Trophoblast cell (in vitro differentiated cells and primary cell): ENCODE measurements around the gene BICD1.

Source experiments
- DNase-seq, 2 donors: peaks; one replicate each; pipeline ENCODE4 v3.0.0-alpha.2; 2016
- H2AFZ ChIP-seq: 2 replicates; pipeline ENCODE4 v1.6.1; 2013; ENCODE audit warnings: low read length, moderate library complexity, mild to moderate bottlenecking; ENCODE audit not compliant: insufficient read depth, poor library complexity
- H2AK5ac ChIP-seq: 2 replicates; pipeline ENCODE4 v1.6.1; 2013; ENCODE audit warnings: mild to moderate bottlenecking, low read length
- H2BK120ac ChIP-seq: 2 replicates; pipeline ENCODE4 v1.6.1; 2013; ENCODE audit warnings: low read length, mild to moderate bottlenecking, moderate library complexity; ENCODE audit not compliant: insufficient read depth, poor library complexity
- H2BK12ac ChIP-seq: 2 replicates; pipeline ENCODE4 v1.6.1; 2013; ENCODE audit warnings: mild to moderate bottlenecking, low read length, moderate library complexity
- H2BK5ac ChIP-seq: 2 replicates; pipeline ENCODE4 v1.6.1; 2013; ENCODE audit warnings: low read length, low read depth, moderate library complexity, mild to moderate bottlenecking; ENCODE audit not compliant: poor library complexity
- H3K14ac ChIP-seq: 2 replicates; pipeline ENCODE4 v1.6.1; 2013; ENCODE audit warnings: mild to moderate bottlenecking, low read length
- H3K18ac ChIP-seq: 2 replicates; pipeline ENCODE4 v1.6.1; 2013; ENCODE audit warnings: mild to moderate bottlenecking, low read length
- H3K23ac ChIP-seq: 2 replicates; pipeline ENCODE4 v1.6.1; 2013; ENCODE audit warnings: low read length
- H3K27ac ChIP-seq: 2 replicates; pipeline ENCODE4 v1.5.1; 2013; ENCODE audit warnings: low read depth, mild to moderate bottlenecking, inconsistent platforms, low read length, moderate library complexity
- H3K27me3 ChIP-seq: 2 replicates; pipeline ENCODE4 v1.6.1; 2013; ENCODE audit warnings: inconsistent platforms, mild to moderate bottlenecking, low read length, moderate library complexity; ENCODE audit not compliant: insufficient read depth
- H3K36me3 ChIP-seq, 2 experiments: 1 replicate in 1 of 2; 2 replicates in 1 of 2; pipeline ENCODE4 v1.6.1; 2013; ENCODE audit warnings: low read length in 2 of 2, mild to moderate bottlenecking in 2 of 2, moderate library complexity in 1 of 2; ENCODE audit not compliant: insufficient read depth in 2 of 2, control insufficient read depth in 1 of 2
- H3K4ac ChIP-seq: 2 replicates; pipeline ENCODE4 v1.6.1; 2013; ENCODE audit warnings: low read depth, mild to moderate bottlenecking, low read length, moderate library complexity
- H3K4me1 ChIP-seq, 2 experiments: 1 replicate in 1 of 2; 2 replicates in 1 of 2; pipeline ENCODE4 v1.6.1; 2013; ENCODE audit warnings: low read length in 2 of 2, mild to moderate bottlenecking in 2 of 2, moderate library complexity in 1 of 2; ENCODE audit not compliant: insufficient read depth in 2 of 2, control insufficient read depth in 1 of 2
- H3K4me2 ChIP-seq: 2 replicates; pipeline ENCODE4 v1.6.1; 2013; ENCODE audit warnings: inconsistent platforms, mild to moderate bottlenecking, low read length, moderate library complexity
- H3K4me3 ChIP-seq: 2 replicates; pipeline ENCODE4 v1.5.1; 2013; ENCODE audit warnings: mild to moderate bottlenecking, low read depth, low read length, inconsistent platforms
- H3K79me1 ChIP-seq: one replicate; pipeline ENCODE4 v1.6.1; 2013; ENCODE audit warnings: low read length
- H3K79me2 ChIP-seq: 2 replicates; pipeline ENCODE4 v1.6.1; 2013; ENCODE audit warnings: low read length, mild to moderate bottlenecking; ENCODE audit not compliant: control insufficient read depth, insufficient read depth, poor library complexity
- H3K9ac ChIP-seq: 2 replicates; pipeline ENCODE4 v1.6.1; 2013; ENCODE audit warnings: mild to moderate bottlenecking, low read length
- H3K9me3 ChIP-seq: 2 replicates; pipeline ENCODE4 v1.6.1; 2013; ENCODE audit warnings: low read depth, mild to moderate bottlenecking, control low read depth, inconsistent platforms, low read length; ENCODE audit not compliant: insufficient read depth
- H4K12ac ChIP-seq: 2 replicates; pipeline ENCODE4 v1.6.1; 2013; ENCODE audit warnings: low read depth, mild to moderate bottlenecking, low read length, moderate library complexity
- H4K8ac ChIP-seq: 2 replicates; pipeline ENCODE4 v1.6.1; 2013; ENCODE audit warnings: low read depth, mild to moderate bottlenecking, low read length, moderate library complexity
- H4K91ac ChIP-seq: one replicate; pipeline ENCODE4 v1.6.1; 2013; ENCODE audit warnings: low read depth, mild to moderate bottlenecking, low read length, moderate library complexity
- WGBS: extraction: QIAGEN DNeasy Blood & Tissue Kit; methylation state at CpG from one replicate; pipeline ENCODE4 v1.1.7; 2013; ENCODE audit warnings: missing lambda C conversion rate; ENCODE audit not compliant: insufficient read length, insufficient coverage; ENCODE audit errors: extremely low coverage; 5-methylcytosine and 5-hydroxymethylcytosine counted together

The BICD1 gene

GRCh38 chr12:32235251-32235650 is 128.6 kb downstream of the BICD1 start:
- no peak overlapping the region for H4K8ac ChIP-seq
- H3K4me3 ChIP-seq, result no peak overlapping the region
- no peaks in the 10 kb centered on the region for H3K27me3 ChIP-seq
- H3K4me2 ChIP-seq, result no peak overlapping the region
- no peak overlapping the region for H3K27ac ChIP-seq
- H3K14ac ChIP-seq, result no peak overlapping the region
- no peak overlapping the region for H3K4ac ChIP-seq
- WGBS, result no CpG with 5 or more reads among the region's 2 CpGs
- no peak overlapping the region for H4K12ac ChIP-seq
- no peaks in the 10 kb centered on the region for H3K79me1 ChIP-seq
- H3K18ac ChIP-seq, result no peak overlapping the region
- H4K91ac ChIP-seq, result no peak overlapping the region
- DNase-seq, result no peak
- H2BK120ac ChIP-seq, result no peak overlapping the region
- H3K4me1 ChIP-seq, result no peaks in the 10 kb centered on the region
- no peak overlapping the region for H2BK5ac ChIP-seq
- no peak overlapping the region for H3K23ac ChIP-seq
- no peaks in the 10 kb centered on the region for H3K36me3 ChIP-seq
- H2AFZ ChIP-seq, result no peak overlapping the region
- no peak overlapping the region for H2AK5ac ChIP-seq
- no peak overlapping the region for H2BK12ac ChIP-seq
- no peaks in the 10 kb centered on the region for H3K79me2 ChIP-seq
- no peak overlapping the region for H3K9ac ChIP-seq
- no peaks in the 10 kb centered on the region for H3K9me3 ChIP-seq

GRCh38 chr12:32240162-32240561 is 133.5 kb downstream of the BICD1 start:
- no peak overlapping the region for H3K23ac ChIP-seq
- H3K4me1 ChIP-seq, result no peaks in the 10 kb centered on the region
- H4K8ac ChIP-seq, result no peak overlapping the region
- WGBS, result no CpG with 5 or more reads among the region's 5 CpGs
- no peak overlapping the region for H4K91ac ChIP-seq
- no peak overlapping the region for H3K27ac ChIP-seq
- H3K4me2 ChIP-seq, result no peak overlapping the region
- H4K12ac ChIP-seq, result no peak overlapping the region
- H2BK12ac ChIP-seq, result no peak overlapping the region
- H3K36me3 ChIP-seq, result no peaks in the 10 kb centered on the region
- no peak overlapping the region for H3K4ac ChIP-seq
- DNase-seq, result no peak
- no peak overlapping the region for H3K14ac ChIP-seq
- no peaks in the 10 kb centered on the region for H3K9me3 ChIP-seq
- H3K79me2 ChIP-seq, result no peaks in the 10 kb centered on the region
- no peak overlapping the region for H2AK5ac ChIP-seq
- H3K9ac ChIP-seq, result no peak overlapping the region
- H2BK120ac ChIP-seq, result no peak overlapping the region
- no peak overlapping the region for H3K4me3 ChIP-seq
- no peaks in the 10 kb centered on the region for H3K27me3 ChIP-seq
- H3K18ac ChIP-seq, result no peak overlapping the region
- H3K79me1 ChIP-seq, result no peaks in the 10 kb centered on the region
- no peak overlapping the region for H2BK5ac ChIP-seq
- H2AFZ ChIP-seq, result no peak overlapping the region

GRCh38 chr12:32240831-32241230 is 134.2 kb downstream of the BICD1 start:
- Histone ChIP-seq H2BK5ac (no peak overlapping the region), H3K79me2 (no peaks in the 10 kb centered on the region), H3K4ac (no peak overlapping the region), H2BK120ac (no peak overlapping the region), H3K23ac (no peak overlapping the region), H3K27ac (no peak overlapping the region), H3K9ac (no peak overlapping the region), H3K14ac (no peak overlapping the region), H2AK5ac (no peak overlapping the region), H3K4me3 (no peak overlapping the region), H3K4me2 (no peak overlapping the region), H2AFZ (no peak overlapping the region), H3K9me3 (no peaks in the 10 kb centered on the region), H4K91ac (no peak overlapping the region), H2BK12ac (no peak overlapping the region), H4K8ac (no peak overlapping the region), H3K36me3 (no peaks in the 10 kb centered on the region), H3K4me1 (no peaks in the 10 kb centered on the region), H3K27me3 (no peaks in the 10 kb centered on the region), H4K12ac (no peak overlapping the region), H3K79me1 (no peaks in the 10 kb centered on the region), H3K18ac (no peak overlapping the region)
- whole genome bisulfite sequencing, result no CpG with 5 or more reads among the region's 4 CpGs
- no peak for DNase-seq

GRCh38 chr12:32242641-32243040 is 136.0 kb downstream of the BICD1 start:
- H3K9ac ChIP-seq, result no peak overlapping the region
- H2AK5ac ChIP-seq, result no peak overlapping the region
- no peak overlapping the region for H3K4me3 ChIP-seq
- WGBS, result no CpG with 5 or more reads among the region's 2 CpGs
- no peaks in the 10 kb centered on the region for H3K79me2 ChIP-seq
- H3K18ac ChIP-seq, result no peak overlapping the region
- no peak overlapping the region for H3K27ac ChIP-seq
- no peaks in the 10 kb centered on the region for H3K36me3 ChIP-seq
- H4K12ac ChIP-seq, result no peak overlapping the region
- no peaks in the 10 kb centered on the region for H3K79me1 ChIP-seq
- H3K9me3 ChIP-seq, result no peaks in the 10 kb centered on the region
- no peak overlapping the region for H2BK5ac ChIP-seq
- H3K14ac ChIP-seq, result no peak overlapping the region
- H2BK12ac ChIP-seq, result no peak overlapping the region
- no peak overlapping the region for H3K4me2 ChIP-seq
- H3K4me1 ChIP-seq, result no peaks in the 10 kb centered on the region
- no peaks in the 10 kb centered on the region for H3K27me3 ChIP-seq
- H3K4ac ChIP-seq, result no peak overlapping the region
- H2BK120ac ChIP-seq, result no peak overlapping the region
- H2AFZ ChIP-seq, result no peak overlapping the region
- H3K23ac ChIP-seq, result no peak overlapping the region
- DNase-seq, result no peak
- no peak overlapping the region for H4K8ac ChIP-seq
- H4K91ac ChIP-seq, result no peak overlapping the region
